Measurements from ENCODE around the gene RAPGEF3. TPM values are rescaled to one million over a fixed set of nuclear protein-coding genes. Genes with fewer than 3 reads are reported as not detected.

Gene RAPGEF3
- total and polyA plus RNA-seq, 3 donors from 2014 or later: 13.9 to 30.2 (median 24.6) TPM

DNA sequence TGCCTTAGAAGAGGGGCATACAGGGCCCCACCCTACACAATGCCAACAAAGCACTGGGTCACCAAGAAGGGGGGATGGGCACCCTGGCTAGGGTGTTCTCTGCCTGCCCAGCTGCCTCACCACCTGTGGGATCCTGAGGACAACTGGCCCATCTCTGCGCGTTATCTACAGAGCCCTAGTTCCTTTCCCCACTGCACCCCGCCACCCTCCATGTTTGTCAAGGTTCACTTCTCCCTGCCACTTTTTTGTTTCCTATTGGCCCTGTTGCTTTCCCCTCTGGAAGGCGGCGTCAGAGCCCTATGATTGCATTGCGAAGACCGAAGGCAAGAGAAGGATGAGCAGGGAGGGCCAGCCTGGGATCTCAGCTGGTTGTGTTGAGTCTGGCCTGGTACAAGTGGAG, 16.0 kb upstream of the RAPGEF3 start:
- no peak for DNase-seq
- H3K27ac ChIP-seq: peak overlapping the region in 1 of 2 donors; percentile 72
- TF ChIP-seq POLR2A (IDR thresholded peaks at IDR 0.05): no peak
- intact Hi-C loops (cut with DNase I; ENCODE audit: low total_unique reads): loop anchor here (10.0 kb wide), 1 partner anchor 60 kb away; no protein-coding TSS in a partner anchor
- no peaks in the 10 kb centered on the region for H3K9me3 ChIP-seq
- 81 to 89% methylated on average over 7 of the region's 7 CpGs for WGBS, 2 donors
- H3K36me3 ChIP-seq (ENCODE audit: low read depth, missing control alignments): no peaks in the 10 kb centered on the region
- H3K4me1 ChIP-seq: peaks cover 43% of the 10 kb centered on the region
- no peaks in the 10 kb centered on the region for H3K27me3 ChIP-seq
- no peak overlapping the region for H3K4me3 ChIP-seq

DNA sequence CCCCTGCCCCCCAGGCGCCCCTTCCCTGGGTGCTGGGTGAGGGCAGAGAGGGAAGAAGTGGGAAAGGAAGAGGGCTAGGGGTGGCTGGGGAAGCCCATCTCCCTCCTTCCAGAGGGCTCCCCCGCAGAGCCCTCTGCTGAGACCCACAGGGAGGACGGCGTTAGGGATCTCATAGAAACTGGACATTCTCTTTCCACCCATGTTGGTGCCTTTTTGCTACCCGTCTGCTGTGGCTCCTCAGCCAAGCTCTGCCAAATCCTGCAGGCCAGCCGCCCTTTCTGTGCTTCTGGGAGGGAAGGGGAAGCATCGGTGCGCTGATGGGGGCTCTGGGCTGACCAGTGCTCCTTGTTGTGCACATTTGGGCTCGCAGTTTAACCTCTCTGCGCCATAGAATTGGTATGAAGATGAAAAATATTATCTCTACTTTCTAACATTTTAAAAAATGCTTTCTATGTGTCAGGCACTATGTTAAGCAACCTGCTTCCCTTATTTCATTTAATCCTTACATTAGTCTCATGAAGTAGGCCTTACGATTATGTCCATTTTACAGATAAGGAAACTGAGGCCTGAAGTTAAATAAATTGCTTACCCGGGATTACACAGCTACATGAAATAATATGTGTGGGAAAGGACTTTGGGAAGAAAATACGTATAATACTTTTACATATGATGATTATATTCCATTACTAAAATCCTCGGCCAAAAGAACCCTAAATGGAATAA, 15.3 kb upstream of the RAPGEF3 start:
- H3K4me3 ChIP-seq: peak overlapping the region; percentile 87 to 88
- TF ChIP-seq, protein P1, sequence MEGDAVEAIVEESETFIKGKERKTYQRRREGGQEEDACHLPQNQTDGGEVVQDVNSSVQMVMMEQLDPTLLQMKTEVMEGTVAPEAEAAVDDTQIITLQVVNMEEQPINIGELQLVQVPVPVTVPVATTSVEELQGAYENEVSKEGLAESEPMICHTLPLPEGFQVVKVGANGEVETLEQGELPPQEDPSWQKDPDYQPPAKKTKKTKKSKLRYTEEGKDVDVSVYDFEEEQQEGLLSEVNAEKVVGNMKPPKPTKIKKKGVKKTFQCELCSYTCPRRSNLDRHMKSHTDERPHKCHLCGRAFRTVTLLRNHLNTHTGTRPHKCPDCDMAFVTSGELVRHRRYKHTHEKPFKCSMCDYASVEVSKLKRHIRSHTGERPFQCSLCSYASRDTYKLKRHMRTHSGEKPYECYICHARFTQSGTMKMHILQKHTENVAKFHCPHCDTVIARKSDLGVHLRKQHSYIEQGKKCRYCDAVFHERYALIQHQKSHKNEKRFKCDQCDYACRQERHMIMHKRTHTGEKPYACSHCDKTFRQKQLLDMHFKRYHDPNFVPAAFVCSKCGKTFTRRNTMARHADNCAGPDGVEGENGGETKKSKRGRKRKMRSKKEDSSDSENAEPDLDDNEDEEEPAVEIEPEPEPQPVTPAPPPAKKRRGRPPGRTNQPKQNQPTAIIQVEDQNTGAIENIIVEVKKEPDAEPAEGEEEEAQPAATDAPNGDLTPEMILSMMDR (IDR thresholded peaks at IDR 0.05): no peak
- TF ChIP-seq POLR2A (IDR thresholded peaks at IDR 0.05): no peak
- intact Hi-C loops (cut with DNase I; ENCODE audit: low total_unique reads): loop anchor here (10.0 kb wide), 1 partner anchor 59 kb away; no protein-coding TSS in a partner anchor
- H3K9me3 ChIP-seq: no peaks in the 10 kb centered on the region
- no peaks in the 10 kb centered on the region for H3K27me3 ChIP-seq
- H3K27ac ChIP-seq: peak overlapping the region; percentile 64 to 83
- no peaks in the 10 kb centered on the region for H3K36me3 ChIP-seq (ENCODE audit: low read depth, missing control alignments)
- DNase-seq: no peak
- 36 to 37% methylated on average over 13 to 14 of the region's 14 CpGs for WGBS, 2 donors
- H3K4me1 ChIP-seq: peaks cover 41% of the 10 kb centered on the region

DNA sequence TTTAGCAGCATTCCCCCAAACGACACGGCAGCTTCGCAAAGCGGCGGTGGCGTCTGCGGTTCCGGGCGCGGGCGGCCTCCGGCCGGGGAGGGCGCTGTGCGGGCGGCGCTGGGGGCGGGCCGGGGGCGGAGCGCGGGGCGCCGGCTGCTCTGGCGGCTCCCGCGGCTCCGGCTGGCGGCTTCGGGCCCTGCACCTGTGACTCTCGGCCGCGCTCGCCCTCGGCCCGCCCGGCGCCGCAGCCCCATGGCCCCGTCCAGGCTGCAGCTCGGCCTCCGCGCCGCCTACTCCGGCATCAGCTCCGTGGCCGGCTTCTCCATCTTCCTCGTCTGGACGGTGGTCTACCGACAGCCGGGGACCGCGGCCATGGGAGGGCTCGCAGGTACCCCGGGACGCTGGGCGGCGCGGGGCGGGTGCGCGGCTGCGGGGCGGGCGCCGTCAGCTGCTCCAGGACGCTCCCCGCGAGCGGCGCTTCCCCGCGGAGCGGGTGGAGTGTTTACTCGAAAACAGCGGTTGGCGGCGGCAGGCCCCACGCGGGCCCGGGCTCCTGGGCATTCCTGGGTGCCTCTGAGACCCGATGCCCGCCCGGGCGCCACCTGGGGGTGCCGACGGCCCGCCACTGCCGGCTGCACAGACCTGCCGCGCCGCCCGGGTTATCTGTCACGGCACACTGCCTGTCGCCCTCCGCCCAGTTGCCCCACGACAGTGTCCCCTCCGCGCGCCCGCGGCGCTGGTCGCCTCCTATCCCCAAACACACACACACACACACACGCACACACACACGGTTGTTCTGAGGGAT, 14.6 kb upstream of the RAPGEF3 start, which contains the start of gene SLC48A1:
TSS of gene SLC48A1 (plus strand) at position 177 of the 796 bp plus-strand sequence. CDS start at position 244, 67 bp downstream.
- Histone ChIP-seq H3K27ac (peak within 1 kb of the TSS; percentile 64 to 83), H3K4me3 (peak within 1 kb of the TSS; percentile 87 to 88), H3K36me3 (ENCODE audit: low read depth, missing control alignments) (no peaks in the 10 kb centered on the region), H3K27me3 (no peaks in the 10 kb centered on the region), H3K9me3 (no peaks in the 10 kb centered on the region), H3K4me1 (peaks cover 37% of the 10 kb centered on the region)
- DNase-seq: peak; percentile 79
- intact Hi-C loops (cut with DNase I; ENCODE audit: low total_unique reads): loop anchor here (10.0 kb wide), 1 partner anchor 58 kb away; no protein-coding TSS in a partner anchor
- TF ChIP-seq, protein P1 (IDR thresholded peaks at IDR 0.05): peak in 2 of 3 experiments; percentile 5 to 38
- no peak for TF ChIP-seq POLR2A (IDR thresholded peaks at IDR 0.05)
- WGBS, 2 donors: 0 to 1% methylated on average over 38 to 78 of the region's 106 CpGs

DNA sequence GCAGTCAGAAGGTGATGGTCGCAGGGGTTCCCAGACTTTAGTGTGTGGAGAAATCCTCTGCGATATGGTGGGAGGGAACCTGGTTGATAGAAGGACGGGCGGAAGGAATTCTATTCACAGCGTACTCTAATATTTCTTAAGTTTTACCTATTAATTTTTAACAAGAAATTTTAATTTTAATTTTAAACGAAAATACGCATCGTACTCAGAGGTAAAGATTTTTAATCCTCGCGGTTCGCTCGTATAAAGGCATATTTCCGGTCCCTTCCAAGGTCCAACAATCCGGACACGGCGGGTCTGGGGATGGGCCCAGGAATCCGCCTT, 14.0 kb upstream of the RAPGEF3 start:
- H3K9me3 ChIP-seq: no peaks in the 10 kb centered on the region
- H3K36me3 ChIP-seq (ENCODE audit: low read depth, missing control alignments): no peaks in the 10 kb centered on the region
- DNase-seq: no peak
- intact Hi-C loops (cut with DNase I; ENCODE audit: low total_unique reads): loop anchor here (10.0 kb wide), 1 partner anchor 58 kb away; no protein-coding TSS in a partner anchor
- peaks cover 31% of the 10 kb centered on the region for H3K4me1 ChIP-seq
- TF ChIP-seq, protein P1 (IDR thresholded peaks at IDR 0.05): no peak
- TF ChIP-seq POLR2A (IDR thresholded peaks at IDR 0.05): no peak
- H3K27ac ChIP-seq: peak overlapping the region in 1 of 2 donors; percentile 83
- peak overlapping the region; percentile 87 to 88 for H3K4me3 ChIP-seq
- no peaks in the 10 kb centered on the region for H3K27me3 ChIP-seq
- 9% methylated on average over 17 of the region's 17 CpGs for WGBS, 2 donors

DNA sequence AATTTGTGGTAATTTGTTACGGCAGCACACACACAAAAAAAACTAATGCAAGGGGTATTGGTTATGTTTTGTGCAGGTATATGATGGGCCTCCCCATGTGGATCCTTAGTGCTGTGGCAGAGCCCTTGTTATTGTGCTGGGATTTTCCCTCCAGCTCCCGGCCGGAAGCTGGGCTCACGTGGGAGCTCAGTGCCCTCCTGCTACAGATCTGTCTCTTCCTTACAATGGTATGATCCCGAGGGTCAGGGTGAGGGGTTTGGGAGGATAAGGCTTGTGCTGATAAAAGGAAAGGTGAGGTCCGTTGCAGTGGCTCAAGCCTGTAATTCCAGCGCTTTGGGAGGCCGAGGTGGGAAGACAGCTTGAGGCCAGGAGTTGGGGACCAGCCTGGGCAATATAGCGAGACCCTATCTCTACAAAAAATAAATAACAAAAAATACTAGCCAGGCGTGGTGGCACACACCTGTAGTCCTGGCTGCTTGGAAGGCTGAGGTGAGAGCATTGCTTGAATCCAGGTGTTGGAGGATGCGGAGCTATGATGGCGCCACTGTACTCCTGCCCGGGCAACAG, 13.5 kb upstream of the RAPGEF3 start:
- peaks cover 27% of the 10 kb centered on the region for H3K4me1 ChIP-seq
- WGBS, 2 donors: 57 to 67% methylated on average over 13 of the region's 13 CpGs
- intact Hi-C loops (cut with DNase I; ENCODE audit: low total_unique reads): loop anchor here (10.0 kb wide), 1 partner anchor 57 kb away; no protein-coding TSS in a partner anchor
- no peaks in the 10 kb centered on the region for H3K27me3 ChIP-seq
- no peaks in the 10 kb centered on the region for H3K9me3 ChIP-seq
- H3K4me3 ChIP-seq: peak overlapping the region; percentile 87 to 88
- H3K36me3 ChIP-seq (ENCODE audit: low read depth, missing control alignments): no peaks in the 10 kb centered on the region
- TF ChIP-seq POLR2A (IDR thresholded peaks at IDR 0.05): no peak
- TF ChIP-seq, protein P1 (IDR thresholded peaks at IDR 0.05): no peak
- peak overlapping the region in 1 of 2 donors; percentile 83 for H3K27ac ChIP-seq
- no peak for DNase-seq
